HEK293T (cell line): ENCODE measurements around the gene SPDYE6.
"Not testable (repeated sequence)": the region's sequence is repeated elsewhere in the genome, so short reads cannot be mapped to it uniquely, and the experiment has no call there.

Experiments used
- CTCF ChIA-PET: fragments of 350-600 bp; formaldehyde crosslinking; extraction: SDS; loops from one replicate; lab custom pipeline; 2021; ENCODE audit warnings: antibody characterized with exemption, inconsistent platforms; lab: Yijun Ruan, JAX
- POLR2A ChIA-PET: fragments of 350-600 bp; formaldehyde crosslinking; extraction: SDS; loops from one replicate; lab custom pipeline; 2020; ENCODE audit warnings: antibody characterized with exemption, inconsistent platforms; lab: Yijun Ruan, JAX
- DNase-seq: peaks from one replicate; pipeline ENCODE4 v3.0.0; 2012; ENCODE audit warnings: mixed read lengths; ENCODE audit errors: extremely low spot score
- ARNT ChIP-seq: fragments of 450-650 bp; IDR thresholded peaks from 2 replicates; pipeline ENCODE4 v1.6.1; 2017; ENCODE audit warnings: mild to moderate bottlenecking
- BHLHE40 ChIP-seq: fragments of 450-650 bp; IDR thresholded peaks from 2 replicates; pipeline ENCODE4 v1.6.1; 2016; ENCODE audit warnings: mild to moderate bottlenecking, moderate library complexity, borderline replicate concordance
- CTBP1 ChIP-seq: fragments of 450-650 bp; IDR thresholded peaks from 2 replicates; pipeline ENCODE4 v1.6.1; 2016; ENCODE audit warnings: borderline replicate concordance
- ELF4 ChIP-seq: fragments of 450-650 bp; IDR thresholded peaks from 2 replicates; pipeline ENCODE4 v1.6.1; 2017; ENCODE audit warnings: antibody characterized with exemption
- FOXA1 ChIP-seq: fragments of 450-650 bp; IDR thresholded peaks from 2 replicates; pipeline ENCODE4 v1.6.1; 2016; ENCODE audit warnings: mild to moderate bottlenecking
- FOXK2 ChIP-seq: fragments of 450-650 bp; IDR thresholded peaks from 2 replicates; pipeline ENCODE4 v1.6.1; 2016; ENCODE audit warnings: mild to moderate bottlenecking
- FOXM1 ChIP-seq: fragments of 450-650 bp; IDR thresholded peaks from 2 replicates; pipeline ENCODE4 v1.6.1; 2017; ENCODE audit warnings: mild to moderate bottlenecking, borderline replicate concordance
- HDGF ChIP-seq: fragments of 450-650 bp; IDR thresholded peaks from 2 replicates; pipeline ENCODE4 v1.6.1; 2017; ENCODE audit warnings: antibody characterized with exemption, borderline replicate concordance
- L3MBTL2 ChIP-seq: fragments of 450-650 bp; conservative IDR thresholded peaks from 2 replicates; pipeline ENCODE4 v1.6.1; 2016; ENCODE audit warnings: mild to moderate bottlenecking
- LEF1 ChIP-seq: fragments of 450-650 bp; IDR thresholded peaks from 2 replicates; pipeline ENCODE4 v1.6.1; 2017; ENCODE audit warnings: mild to moderate bottlenecking, borderline replicate concordance
- NFRKB ChIP-seq: fragments of 450-650 bp; IDR thresholded peaks from 2 replicates; pipeline ENCODE4 v1.6.1; 2016; ENCODE audit warnings: mild to moderate bottlenecking, moderate library complexity
- SP1 ChIP-seq: fragments of 450-650 bp; IDR thresholded peaks from 2 replicates; pipeline ENCODE4 v1.6.1; 2017
- SUZ12 ChIP-seq: fragments of 450-650 bp; IDR thresholded peaks from 2 replicates; pipeline ENCODE4 v1.6.1; 2016; ENCODE audit warnings: mild to moderate bottlenecking
- TARDBP ChIP-seq: fragments of 450-650 bp; IDR thresholded peaks from 2 replicates; pipeline ENCODE4 v1.6.1; 2016
- TF ChIP-seq, protein P1 (sequence below): fragments of 450-650 bp; IDR thresholded peaks from 2 replicates; pipeline ENCODE4 v1.6.1; 2016

SPDYE6 gene

DNA sequence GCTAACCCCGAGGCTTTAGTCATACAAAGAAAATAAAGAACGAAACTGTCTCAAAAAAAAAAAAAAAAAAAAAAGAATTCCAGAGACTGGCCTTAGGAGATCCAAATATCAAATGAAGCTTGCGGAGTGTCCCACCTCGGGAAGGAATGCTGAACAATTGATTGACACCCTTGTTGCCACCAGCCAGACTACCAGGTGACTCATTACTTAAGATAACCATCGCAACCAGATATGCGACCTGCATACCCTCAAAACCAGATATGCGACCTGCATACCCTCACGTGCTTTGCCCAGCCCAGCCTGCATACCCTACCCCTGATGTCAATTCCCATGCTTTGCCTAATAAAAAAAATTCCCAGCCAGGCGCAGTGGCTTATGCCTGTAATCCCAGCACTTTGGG is 37.2 kb upstream of the SPDYE6 start:
- TF ChIP-seq HDGF (no peak), LEF1 (no peak)
- TF ChIP-seq, protein P1, sequence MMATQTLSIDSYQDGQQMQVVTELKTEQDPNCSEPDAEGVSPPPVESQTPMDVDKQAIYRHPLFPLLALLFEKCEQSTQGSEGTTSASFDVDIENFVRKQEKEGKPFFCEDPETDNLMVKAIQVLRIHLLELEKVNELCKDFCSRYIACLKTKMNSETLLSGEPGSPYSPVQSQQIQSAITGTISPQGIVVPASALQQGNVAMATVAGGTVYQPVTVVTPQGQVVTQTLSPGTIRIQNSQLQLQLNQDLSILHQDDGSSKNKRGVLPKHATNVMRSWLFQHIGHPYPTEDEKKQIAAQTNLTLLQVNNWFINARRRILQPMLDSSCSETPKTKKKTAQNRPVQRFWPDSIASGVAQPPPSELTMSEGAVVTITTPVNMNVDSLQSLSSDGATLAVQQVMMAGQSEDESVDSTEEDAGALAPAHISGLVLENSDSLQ: 0 out of 2 replicates have a peak, but pooled peaks have one; percentile 2
- DNase-seq: no peak
- ChIA-PET CTCF (interaction anchor here (3.1 kb wide), 1 partner anchor 114 kb away, joined by 10 read pairs; no protein-coding TSS in a partner anchor), POLR2A (interaction anchor here (0.5 kb wide), 1 partner anchor 160 kb away, joined by 3 read pairs; no protein-coding TSS in a partner anchor)

DNA sequence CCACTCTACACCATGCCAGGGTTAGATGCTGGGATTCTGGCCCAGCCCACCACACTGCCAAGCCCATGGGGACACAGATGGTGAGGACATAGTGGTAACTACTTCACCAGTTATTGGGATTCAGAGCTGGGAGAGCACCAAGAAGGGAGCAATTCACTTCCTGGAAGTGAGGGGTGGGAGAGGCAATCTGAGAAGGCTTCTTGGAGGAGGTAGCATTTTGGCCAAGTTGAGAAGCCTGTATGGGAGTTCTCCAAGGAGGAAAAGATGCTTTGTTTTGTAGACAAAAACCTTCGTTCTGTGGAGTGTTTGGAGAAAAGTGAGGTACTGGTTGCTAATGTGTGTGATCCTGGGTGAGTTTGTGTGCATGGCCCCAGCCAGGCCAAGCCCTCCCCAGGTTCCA is 36.1 kb upstream of the SPDYE6 start:
- TF ChIP-seq ELF4 (no peak), FOXM1 (no peak), ARNT (no peak), TARDBP (no peak), FOXK2 (no peak), CTBP1 (no peak), L3MBTL2 (no peak), BHLHE40 (no peak), FOXA1 (no peak), SUZ12 (no peak), HDGF (no peak), LEF1 (no peak), NFRKB (no peak)
- CTCF ChIA-PET: interaction anchor here (1.4 to 3.1 kb wide), 2 partner anchors 113 to 115 kb away, joined by 3 to 10 read pairs; no protein-coding TSS in a partner anchor
- POLR2A ChIA-PET: interaction anchor here (0.6 kb wide), 1 partner anchor 344 kb away, joined by 3 read pairs; no protein-coding TSS in a partner anchor

DNA sequence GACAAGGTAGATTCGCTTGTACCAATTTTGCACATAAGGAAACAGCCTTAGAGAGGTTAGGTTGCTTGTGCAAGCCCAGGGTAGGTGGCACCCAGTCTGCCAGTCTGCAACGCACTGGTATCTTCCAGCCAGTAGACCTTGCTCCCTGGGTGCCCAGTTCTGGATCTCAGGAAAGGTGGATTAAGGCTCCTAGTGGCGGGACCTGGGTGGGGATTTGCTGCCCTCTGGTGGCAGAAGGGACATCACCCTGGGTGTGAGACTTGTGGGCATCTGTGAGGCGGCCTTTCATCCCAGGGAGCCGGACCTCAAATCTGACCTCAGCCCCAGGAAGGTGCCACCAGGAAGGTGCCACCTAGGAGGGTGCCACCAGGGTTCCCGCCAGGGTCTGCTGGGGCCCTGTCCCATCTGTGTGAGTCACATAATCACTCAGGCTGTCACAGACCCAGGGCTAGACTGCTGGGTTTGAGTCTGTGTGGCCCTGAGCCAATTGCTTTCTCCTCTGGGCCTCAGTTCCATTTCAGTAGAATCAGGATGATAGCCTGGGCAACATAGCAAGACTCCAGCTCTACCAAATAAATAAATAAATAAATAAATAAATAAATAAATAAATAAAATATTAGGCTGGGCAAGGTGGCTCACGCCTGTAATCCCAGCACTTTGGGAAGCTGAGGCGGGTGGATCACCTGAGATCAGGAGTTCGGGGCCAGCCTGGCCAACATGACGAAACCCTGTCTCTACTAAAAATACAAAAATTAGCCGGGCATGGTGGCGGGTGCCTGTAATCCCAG is 34.6 kb upstream of the SPDYE6 start:
- DNase-seq: peak; percentile 79
- CTCF ChIA-PET: interaction anchor here (0.7 to 3.1 kb wide), 3 partner anchors 112 to 784 kb away, joined by 3 to 10 read pairs (median 6); no protein-coding TSS in a partner anchor
- TF ChIP-seq CTBP1: no peak
- 0 out of 2 replicates have a peak, but pooled peaks have one; percentile 20 for TF ChIP-seq HDGF
- POLR2A ChIA-PET: no interaction called here

More for the DNA sequence above, 36.1 kb upstream of the SPDYE6 start:
- no peak for DNase-seq

DNA sequence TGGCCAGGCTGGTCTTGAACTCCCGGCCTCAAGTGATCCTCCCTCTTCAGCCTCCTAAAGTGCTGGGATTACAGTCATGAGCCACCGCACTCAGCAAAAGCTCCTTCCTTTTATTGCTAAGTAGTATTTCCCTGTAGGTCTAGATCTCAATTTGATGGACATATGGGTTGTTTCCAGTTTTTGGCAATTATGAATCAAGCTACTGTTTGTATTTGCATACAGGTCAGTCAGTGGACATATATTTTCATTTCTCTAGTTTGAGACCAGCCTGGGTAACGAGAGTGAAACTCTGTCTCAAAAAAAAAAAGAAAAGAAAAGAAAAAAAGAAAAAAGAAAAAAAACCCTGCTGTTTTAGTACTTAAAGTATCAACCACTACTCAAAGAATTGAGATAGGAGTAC is 33.6 kb upstream of the SPDYE6 start:
- POLR2A ChIA-PET: interaction anchor here (1.0 kb wide), 1 partner anchor 103 kb away, joined by 3 read pairs; the partner anchor contains the start of gene SH2B2
- TF ChIP-seq SP1: no peak
- TF ChIP-seq NFRKB: no peak
- no peak for TF ChIP-seq L3MBTL2
- no peak for TF ChIP-seq HDGF
- no peak for TF ChIP-seq LEF1
- TF ChIP-seq TARDBP: no peak
- TF ChIP-seq FOXA1: no peak
- TF ChIP-seq SUZ12: no peak
- no peak for TF ChIP-seq FOXK2
- TF ChIP-seq ELF4: no peak
- DNase-seq: no peak
- CTCF ChIA-PET: interaction anchor here (0.6 to 1.1 kb wide), 4 partner anchors 9 to 122 kb away, joined by 3 to 8 read pairs (median 3); no protein-coding TSS in a partner anchor

DNA sequence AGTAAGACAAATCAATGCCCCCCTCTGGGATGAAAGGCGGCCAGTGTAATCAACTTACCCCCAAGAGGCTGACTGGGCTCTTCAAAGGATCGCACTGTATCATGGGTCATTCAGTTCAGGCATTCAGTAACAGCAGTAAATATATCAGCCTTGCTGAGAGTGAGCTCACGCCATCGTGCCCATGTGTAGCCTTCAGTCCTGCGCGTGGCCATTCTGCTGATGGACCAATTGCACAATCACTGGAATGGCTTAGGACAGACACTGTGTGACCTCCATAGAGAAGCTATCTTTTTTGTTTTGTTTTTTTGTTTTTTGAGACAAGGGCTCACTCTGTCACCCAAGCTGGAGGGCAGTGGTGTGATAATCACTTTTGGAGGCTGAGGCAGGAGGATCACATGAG is 30.8 kb upstream of the SPDYE6 start:
- no peak for DNase-seq
- CTCF ChIA-PET: no interaction called here
- TF ChIP-seq FOXK2: no peak
- no peak for TF ChIP-seq CTBP1
- no peak for TF ChIP-seq NFRKB
- TF ChIP-seq, protein P1: no peak
- no peak for TF ChIP-seq ELF4
- TF ChIP-seq BHLHE40: no peak
- TF ChIP-seq FOXA1: no peak
- no peak for TF ChIP-seq SUZ12
- no peak for TF ChIP-seq LEF1
- TF ChIP-seq L3MBTL2: no peak
- TF ChIP-seq TARDBP: no peak
- POLR2A ChIA-PET: no interaction called here

- DNase-seq, CTCF ChIA-PET, POLR2A ChIA-PET: not testable (repeated sequence)
Observed at GRCh38 chr7:102381696-102382425, 25.6 kb upstream of the SPDYE6 start.

DNA sequence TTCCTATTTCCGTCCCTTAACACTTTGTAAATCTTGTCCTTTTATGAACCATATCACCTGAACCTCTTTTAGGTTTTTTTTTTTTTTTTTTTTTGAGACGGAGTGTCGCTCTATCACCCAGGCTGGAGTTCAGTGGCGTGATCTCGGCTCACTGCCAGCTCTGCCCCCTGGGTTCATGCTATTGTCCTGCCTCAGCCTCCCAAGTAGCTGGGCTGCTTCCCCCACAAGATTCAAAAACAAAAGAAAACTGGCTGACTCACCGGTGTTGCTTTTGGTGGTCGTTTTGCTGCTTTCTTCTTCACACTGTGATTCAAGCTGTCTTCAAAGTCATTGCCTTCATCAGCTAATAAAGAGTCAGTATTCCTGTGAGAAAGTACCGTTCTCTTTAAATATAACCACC is 24.6 kb upstream of the SPDYE6 start:
- DNase-seq, POLR2A ChIA-PET: not testable (repeated sequence)
- CTCF ChIA-PET: interaction anchor here (0.6 kb wide), 1 partner anchor 9 kb away, joined by 3 read pairs; no protein-coding TSS in a partner anchor
